Measurements from ENCODE around the gene LAMB4. TPM values are rescaled to one million over a fixed set of nuclear protein-coding genes. Genes with fewer than 3 reads are reported as not detected.

Gene LAMB4
- total and polyA plus RNA-seq, 2 experiments from 2014 or later = not detected

GRCh38 chr7:108149119-108149518, 19.0 kb upstream of the LAMB4 start (continued):
- TF ChIP-seq POLR2AphosphoS5 (IDR thresholded peaks at IDR 0.05; ENCODE audit: low read depth) = no peak
- TF ChIP-seq EZH2phosphoT487 (IDR thresholded peaks at IDR 0.05; ENCODE audit: unreplicated experiment) = no peak
- TF ChIP-seq ZNF114 (CRISPR knock-in tag; IDR thresholded peaks at IDR 0.05) = no peak
- TF ChIP-seq ETS1 (IDR thresholded peaks at IDR 0.05) = no peak
- TF ChIP-seq NANOG (IDR thresholded peaks at IDR 0.05; ENCODE audit: borderline replicate concordance) = no peak

- TF ChIP-seq CTCF (conservative IDR thresholded peaks at IDR 0.05; ENCODE audit: low read depth in 2 of 2) (no peak), ETS1 (IDR thresholded peaks at IDR 0.05) (no peak), CREB1 (CRISPR knock-in tag; IDR thresholded peaks at IDR 0.05; ENCODE audit: low read depth) (no peak), ZNF331 (CRISPR knock-in tag; IDR thresholded peaks at IDR 0.05; ENCODE audit: low read depth) (no peak), REST (IDR thresholded peaks at IDR 0.05; ENCODE audit: unreplicated experiment) (no peak), JUNB (IDR thresholded peaks at IDR 0.05; ENCODE audit: unreplicated experiment) (no peak), NANOG (IDR thresholded peaks at IDR 0.05; ENCODE audit: borderline replicate concordance) (no peak), EZH2 (IDR thresholded peaks at IDR 0.05; ENCODE audit: low read depth, unreplicated experiment) (no peak)
- Histone ChIP-seq H3K79me2 (replicated peaks; ENCODE audit: insufficient read depth) (no peaks in the 10 kb centered on the region), H3K4me3 (no peak overlapping the region), H4K20me1 (replicated peaks; ENCODE audit: insufficient read depth) (no peaks in the 10 kb centered on the region), H3K36me3 (ENCODE audit: insufficient read depth) (no peaks in the 10 kb centered on the region), H3F3A (replicated peaks; ENCODE audit: low read depth) (no peaks in the 10 kb centered on the region), H2AFZ (no peak overlapping the region), H3K4me1 (ENCODE audit: insufficient read depth) (peaks cover 8% of the 10 kb centered on the region), H3K27me3 (ENCODE audit: insufficient read depth) (no peaks in the 10 kb centered on the region), H3K9me2 (ENCODE audit: insufficient read depth) (no peaks in the 10 kb centered on the region), H3K27ac (ENCODE audit: low read depth) (no peak overlapping the region), H3K4me2 (no peak overlapping the region)
- Mint-ChIP-seq H3K9me3 (no peaks in the 10 kb centered on the region), H3K4me1 (0 out of 3 replicates have a peak, but pooled peaks cover 1% of the 10 kb centered on the region), H3K27me3 (ENCODE audit: insufficient read depth, low read depth, poor library complexity) (no peaks in the 10 kb centered on the region), H3K27ac (no peak overlapping the region), H3K4me3 (no peak overlapping the region), H3K36me3 (ENCODE audit: low read depth) (no peaks in the 10 kb centered on the region)
- DNase-seq (ENCODE audit: low spot score) (no peak), ATAC-seq (no peak)
These were observed 16.9 kb upstream of the LAMB4 start for GRCh38 chr7:108147031-108147563.

Data from GM23338 (cell line).